ENCODE data around the gene SEMA3G.

- TF ChIP-seq EZH2 (IDR thresholded peaks at IDR 0.05; ENCODE audit: borderline replicate concordance, low read depth, low read length, severe bottlenecking) (no peak), CTCF (IDR thresholded peaks at IDR 0.05; ENCODE audit: borderline replicate concordance, extremely low read depth, low read length, poor library complexity, severe bottlenecking) (no peak)
Observed at GRCh38 chr3:52405601-52406110, 39.2 kb downstream of the SEMA3G start.
